ENCODE measurements around the gene SPTB.
"Not testable (repeated sequence)": the region's sequence is repeated elsewhere in the genome, so short reads cannot be mapped to it uniquely, and the experiment has no call there.

The SPTB gene

DNA sequence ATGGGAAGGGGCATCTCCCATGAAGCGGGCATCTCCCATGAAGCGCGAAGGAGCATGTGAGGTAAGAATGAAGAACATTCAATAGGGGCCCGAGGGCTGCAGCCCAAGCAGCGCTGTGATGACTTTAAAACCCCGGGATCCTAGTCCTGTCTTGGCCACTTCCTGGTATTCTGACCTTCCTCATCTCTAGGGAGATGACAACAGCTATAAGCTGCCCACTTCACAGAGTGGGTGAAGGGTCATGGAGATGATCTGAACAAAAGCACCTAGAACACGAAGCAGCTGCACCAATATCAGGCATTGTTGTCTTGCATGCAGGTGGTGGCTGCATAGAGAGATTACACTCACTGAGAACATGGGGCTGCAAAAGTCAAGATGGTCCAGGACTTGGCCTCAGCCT lies 64.5 kb downstream of the SPTB start:
- no peak for DNase-seq

DNA sequence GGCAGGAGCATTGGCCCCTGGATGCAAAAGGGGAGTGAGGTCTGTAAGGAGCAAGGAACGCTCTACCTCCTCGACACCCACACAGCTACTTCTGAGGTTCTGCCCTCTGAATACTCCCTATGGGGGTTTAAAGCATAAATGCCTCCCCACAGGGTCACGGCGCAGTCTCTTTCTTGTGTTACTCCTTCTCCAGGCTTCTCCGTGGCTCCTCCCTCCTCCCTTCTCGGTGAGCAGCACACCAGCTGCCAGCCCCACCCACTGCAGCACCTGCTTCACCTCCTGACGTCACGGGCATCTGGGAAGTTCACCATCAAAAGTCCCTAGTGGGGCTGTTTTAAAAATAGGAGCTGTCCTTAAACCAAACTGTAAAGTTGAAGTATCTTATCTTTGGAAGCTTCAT lies 67.3 kb downstream of the SPTB start:
- no peak for DNase-seq

DNA sequence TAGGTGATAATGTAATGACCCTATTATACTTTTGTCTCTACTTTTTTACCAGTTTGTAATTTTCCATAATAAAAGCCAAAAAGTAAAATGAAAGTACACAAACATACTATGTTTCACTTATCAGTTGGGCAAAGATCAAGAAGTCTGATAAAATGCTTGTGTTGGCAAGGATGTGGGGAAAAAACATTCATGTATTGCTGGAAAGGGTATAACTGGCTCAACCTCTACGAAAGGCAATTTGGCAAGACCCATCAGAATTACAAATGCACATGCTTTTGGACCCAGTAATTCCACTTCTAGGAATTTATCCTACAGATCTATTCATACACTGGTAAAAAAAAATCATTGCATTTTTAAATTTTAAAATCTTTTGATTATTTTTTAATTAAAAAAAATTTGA lies 68.0 kb downstream of the SPTB start:
- DNase-seq, result no peak

DNA sequence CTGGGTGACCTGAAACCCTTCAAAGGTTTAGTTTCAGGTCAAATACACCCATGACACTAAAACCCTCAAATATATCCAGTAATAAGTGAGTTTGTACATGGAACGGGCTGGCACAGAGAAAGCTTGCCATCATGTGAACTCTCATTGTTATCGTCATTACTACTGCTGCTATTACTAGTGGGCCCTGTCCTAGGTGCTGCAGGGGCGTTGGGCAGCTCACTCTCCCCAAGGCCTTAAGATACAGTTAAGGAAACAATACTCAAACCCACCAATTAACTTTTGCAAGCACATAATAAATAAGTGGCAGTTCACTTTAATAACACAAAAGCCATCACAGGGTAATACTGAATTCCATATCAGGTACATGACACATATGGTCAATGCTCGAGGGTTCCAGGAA lies 71.3 kb downstream of the SPTB start:
- no peak for DNase-seq

DNA sequence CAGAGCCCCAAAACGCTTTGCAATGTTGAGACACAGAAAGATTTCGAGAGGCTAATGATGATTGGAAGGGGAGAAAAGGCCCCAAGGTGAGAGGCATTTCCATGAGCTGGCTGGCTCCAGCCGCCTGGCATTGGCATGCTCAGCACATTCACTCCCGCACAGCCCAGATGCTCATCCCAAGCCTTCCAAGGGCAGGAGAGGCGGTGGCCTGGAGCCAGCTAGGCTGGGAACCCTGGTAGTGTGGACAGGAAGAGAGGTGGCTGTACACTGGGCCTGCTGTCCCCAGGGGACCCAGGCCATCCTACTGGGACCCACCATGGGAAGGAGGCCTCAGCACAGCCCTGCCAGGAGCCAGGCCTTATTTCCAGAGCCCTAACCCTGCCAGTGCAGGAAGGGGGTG lies 72.2 kb downstream of the SPTB start:
- no peak for DNase-seq

DNA sequence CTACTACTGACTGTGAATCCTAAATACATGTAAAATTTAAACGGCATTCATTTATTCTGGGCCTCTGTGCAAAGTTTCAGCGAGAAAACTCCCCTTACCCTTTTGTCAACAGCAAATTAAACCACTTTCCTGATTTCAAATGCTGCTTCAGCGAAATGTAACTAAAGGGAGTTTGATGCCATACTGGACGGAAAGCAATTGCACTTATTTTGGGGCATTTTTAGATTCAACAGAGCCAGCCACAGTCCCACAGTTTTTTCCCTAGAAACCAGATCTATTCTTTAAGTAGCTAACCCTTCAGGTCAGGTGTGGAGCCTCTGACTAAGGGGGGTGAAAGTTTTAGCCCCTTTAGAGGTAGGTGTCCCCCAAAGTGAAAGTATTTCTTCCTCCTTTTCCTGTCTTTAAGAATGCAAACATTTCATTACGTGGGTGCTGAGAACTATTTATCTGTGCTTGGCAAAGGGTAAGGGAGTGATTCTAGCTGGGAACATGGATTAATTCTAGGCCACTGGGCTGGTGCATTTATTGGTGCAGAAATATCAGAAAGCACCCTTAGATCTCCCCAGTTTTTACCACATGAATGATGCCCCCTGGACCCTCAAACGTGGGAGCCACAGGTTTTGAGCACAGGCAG lies 72.7 kb downstream of the SPTB start:
- no peak for DNase-seq

DNA sequence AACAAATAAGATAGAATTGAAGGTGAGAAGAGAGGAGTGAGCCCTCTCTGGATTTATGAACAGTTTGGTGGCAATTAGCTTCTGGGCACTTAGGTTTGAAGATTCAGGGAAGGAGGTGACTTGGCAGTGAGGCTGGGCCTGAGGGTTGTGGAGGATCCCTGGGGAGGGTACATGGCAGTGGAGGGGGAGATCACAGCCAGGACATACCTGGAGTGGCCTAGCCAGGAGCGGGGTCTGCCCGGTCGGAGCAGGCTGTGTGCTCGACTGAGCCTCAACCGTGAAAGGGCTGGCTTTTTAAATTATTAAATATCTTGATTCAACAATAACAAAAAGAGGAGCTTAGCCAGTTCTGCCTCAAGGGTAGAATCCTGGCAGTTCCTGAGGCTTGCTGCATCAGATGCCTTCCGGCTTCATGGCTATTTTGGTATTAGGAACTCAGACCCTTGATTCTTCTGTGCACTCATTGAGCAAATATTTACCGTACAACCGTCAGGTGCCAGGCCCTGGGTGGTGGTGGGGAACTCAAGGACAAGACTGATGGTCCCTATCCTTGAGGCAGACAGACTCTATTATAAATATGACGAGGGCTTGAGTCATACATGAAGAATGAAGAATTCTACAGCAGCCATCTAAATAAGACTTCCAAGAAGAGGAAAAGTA lies 73.4 kb downstream of the SPTB start:
- no peak for DNase-seq

DNA sequence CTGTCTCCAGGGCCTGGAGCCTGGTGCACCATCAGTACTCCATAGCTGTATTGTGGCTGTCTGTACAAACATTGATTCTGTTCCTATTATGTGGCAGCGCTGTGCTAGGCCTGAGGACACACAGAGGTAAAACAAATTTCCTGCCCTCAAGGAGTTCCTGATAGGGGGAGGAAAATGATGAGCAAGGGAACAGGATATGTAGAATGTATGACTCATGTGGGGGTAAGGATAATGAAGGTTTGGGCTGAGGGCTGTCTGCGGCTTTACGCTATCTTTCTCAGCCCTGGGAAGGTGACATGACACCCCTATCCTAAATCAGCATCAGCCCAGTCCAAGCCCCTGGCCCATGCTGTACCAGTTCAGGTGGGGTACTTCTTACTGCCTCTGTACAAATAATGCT lies 74.1 kb downstream of the SPTB start:
- DNase-seq, result not testable (repeated sequence)

DNA sequence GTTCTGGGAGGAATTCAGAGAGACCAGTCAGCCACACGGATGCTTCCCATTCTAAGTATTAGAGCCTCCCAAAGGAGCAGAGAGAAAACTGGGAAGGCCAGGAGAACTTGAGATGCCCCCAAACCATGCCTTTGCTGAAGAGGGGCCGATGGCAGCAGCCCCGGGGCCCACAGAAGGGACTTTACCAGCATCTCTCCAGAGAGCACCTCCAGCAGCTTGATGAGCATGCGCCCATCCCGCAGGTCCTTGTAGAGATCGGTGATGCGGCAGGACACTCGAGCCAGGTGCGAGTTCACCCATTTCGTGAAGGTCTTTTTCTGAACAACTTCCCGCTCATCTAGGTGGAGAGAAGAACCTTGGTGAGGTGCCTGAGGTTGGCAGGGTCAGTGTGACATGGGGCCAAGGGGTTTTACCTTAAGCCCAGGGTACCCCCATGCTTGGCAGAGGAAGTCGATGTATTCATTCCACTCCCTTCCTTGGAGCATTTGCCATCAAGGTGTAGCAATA lies 74.9 kb downstream of the SPTB start:
- DNase-seq, result no peak

DNA sequence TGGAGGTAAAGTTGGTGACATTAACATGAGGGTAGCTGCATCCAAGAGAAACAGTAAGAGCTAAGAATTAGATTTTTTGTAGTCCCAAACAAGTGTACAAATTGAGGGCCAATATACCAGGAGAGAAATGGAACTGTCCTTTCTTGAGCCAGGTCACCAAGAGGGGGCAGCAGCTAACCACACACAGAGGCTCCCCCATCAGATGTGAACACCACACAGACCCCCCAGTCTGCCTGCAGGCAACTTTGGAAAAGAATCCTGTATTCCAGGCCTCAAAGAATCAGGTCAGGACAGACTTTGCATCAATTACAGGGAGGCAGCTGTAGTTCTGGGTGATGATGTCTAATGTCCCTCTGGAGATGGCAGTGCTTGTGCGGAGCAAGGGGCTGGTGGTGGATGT lies 77.9 kb downstream of the SPTB start:
- DNase-seq, result no peak

DNA sequence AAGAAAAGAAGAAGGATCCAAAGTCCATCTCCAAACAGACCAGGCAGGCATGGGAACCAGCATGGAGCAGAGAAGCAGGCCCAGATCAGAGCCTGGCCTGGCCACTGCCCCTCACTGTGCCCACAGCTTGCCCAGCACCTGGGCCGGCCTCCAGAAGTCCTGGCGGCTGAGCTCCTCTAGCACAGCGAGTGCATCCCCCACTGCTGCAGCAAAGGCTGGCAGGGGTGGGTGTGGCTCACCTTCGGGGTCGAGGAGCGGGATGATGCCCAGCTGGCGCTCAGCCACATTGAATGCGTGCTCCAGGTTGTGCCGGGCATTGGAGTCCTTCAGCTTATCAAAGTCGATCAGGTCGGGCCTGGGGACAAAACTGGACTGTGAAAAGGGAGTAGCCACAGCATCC lies 78.7 kb downstream of the SPTB start:
- DNase-seq, result no peak

DNA sequence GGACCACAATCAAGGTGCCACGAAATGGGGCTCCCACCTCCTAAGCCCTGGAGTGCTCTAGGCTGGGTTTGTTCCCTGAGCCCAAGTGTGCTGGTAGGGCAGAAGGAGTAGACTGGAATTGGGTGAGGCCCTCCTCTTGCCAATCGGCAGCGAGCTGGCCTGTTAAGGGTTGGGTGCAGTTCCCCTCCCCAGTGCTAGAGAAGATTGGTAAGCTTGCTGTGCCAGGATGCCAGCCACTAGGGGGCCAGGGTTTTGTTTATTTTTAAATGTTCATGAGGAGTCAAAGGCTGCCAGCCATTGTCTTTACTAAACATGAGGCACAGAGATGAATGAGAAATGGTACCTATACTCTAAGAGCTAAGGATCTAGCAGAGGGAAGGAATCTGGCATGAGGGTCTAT lies 79.7 kb downstream of the SPTB start:
- DNase-seq, result no peak

DNA sequence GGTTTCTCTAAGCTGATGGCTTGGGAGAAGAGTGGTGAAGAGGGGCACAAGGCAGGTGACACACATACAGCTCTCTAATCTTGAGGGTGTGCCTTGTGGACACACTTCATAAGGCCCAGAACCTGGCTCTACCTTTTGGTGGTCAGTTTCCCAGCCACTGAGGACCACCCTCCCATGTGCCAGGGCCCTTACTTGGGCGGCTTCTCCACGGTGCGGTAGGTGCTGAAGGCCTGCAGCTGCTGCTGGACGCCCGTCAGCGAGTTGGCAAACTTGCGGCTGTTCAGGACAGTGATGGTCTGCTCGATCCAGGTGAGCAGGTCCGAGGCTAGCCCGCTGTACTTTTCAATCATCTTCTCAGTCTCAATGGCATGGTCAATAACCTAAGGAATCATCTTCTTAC lies 80.2 kb downstream of the SPTB start:
- no peak for DNase-seq

DNA sequence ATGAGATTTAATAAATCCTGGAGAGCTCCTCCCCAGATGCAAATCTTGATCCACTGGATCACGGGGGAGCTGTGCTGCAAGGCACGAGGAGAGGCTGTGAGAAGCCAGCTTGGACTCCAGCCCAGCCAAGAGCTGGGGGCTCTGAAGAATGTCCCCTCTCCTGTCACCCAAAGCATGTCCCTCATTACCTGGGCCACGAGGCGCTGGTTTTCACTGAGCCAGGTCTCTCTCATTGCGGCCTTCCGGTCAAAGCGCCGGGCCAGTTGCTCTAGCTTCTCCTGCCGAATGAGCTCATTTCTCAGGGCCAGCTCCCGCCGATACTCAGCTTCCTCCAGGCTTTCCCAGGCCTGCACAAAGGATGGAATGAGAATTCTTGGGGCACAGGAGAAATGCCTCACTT lies 83.3 kb downstream of the SPTB start:
- DNase-seq, result no peak

DNA sequence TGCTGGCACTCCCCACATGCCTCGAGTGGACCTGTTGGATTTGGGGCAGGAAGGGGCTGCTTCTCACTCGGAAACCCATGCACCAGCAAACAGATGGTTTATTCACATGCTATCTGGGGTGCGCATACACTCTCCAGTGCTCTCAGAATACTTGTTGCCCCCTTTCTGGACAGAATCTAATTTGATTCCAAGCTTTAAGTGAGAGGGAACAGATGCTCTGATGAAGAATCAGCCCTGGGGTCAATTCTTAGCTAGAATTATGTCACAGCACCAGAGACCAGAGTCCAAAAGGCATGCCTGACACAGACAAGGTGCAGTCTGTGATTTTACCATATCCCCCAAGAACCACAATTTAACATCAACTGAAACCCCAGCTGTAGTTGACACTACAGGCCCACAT lies 83.8 kb downstream of the SPTB start:
- DNase-seq, result no peak

DNA sequence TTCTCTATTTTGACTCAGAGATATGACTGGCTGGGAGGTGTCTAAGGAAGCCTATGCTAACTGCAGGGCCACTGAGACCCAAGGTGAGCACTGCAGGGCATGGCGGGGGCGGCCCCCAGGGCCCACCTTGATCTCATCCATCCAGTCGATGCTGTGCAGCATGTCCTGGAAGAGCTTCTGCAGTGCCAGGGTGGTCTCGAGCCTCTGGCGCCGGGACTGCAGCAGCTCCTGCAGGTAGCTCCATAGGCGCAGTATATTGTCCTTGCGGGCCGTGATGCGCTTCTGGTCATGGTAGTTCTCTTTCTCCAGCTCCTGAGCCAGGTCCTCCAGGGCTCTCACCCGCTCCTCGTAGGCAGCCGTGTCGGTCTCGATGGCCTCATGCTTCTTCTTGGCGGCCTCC lies 84.5 kb downstream of the SPTB start:
- no peak for DNase-seq

DNA sequence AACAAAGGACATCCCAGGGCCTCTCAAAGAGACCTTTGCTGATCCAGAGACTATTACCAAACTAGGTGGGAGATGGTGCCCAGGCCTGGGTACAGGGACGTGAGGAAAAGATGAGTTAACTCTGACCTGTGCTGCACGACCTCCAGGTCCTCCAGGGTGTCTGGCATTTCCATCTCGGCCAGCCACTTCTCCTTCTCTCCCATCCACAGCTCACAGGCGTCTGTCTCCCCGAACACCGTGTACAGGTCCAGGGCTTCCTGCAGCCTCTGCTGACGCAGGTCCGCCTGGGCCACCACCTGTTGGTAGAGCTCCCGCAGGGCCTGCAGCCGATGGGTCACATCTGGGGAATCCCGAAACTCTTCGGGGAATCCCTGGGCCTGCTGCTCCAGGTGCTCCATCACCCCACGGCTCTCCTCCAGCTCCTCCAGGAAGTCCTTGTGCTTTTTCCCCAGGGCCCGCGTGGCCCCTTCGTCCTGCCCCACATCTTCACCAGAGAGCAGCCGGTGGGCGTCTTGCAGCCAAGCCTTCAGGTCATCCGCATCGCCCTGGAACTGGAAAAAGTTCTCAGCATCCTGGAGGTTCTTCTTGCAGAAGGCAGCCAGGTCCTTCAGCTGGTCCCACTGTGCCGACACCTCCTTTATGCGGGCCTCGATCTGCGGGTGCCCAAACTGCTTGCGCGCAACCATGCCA lies 86.7 kb downstream of the SPTB start:
- DNase-seq, result no peak

DNA sequence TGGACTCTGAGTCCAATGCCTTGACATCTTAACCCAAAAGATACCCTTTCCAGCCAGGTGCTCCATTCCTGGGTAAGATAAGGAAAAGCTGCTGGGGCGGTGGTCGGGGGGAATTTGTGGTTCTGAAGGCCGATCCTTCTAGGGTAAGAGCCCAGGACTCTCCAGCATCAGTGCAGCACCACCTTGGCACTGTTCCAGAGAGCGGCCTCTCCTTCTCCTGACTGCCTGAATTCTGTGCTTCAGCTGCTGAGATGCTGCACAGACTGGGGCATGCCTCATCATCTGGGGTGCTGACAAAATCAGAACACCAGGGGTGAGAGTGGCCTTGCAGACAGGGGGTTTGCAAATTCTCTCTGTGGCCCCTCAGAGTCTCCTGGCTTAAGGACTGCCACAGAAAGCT lies 87.5 kb downstream of the SPTB start:
- no peak for DNase-seq

DNA sequence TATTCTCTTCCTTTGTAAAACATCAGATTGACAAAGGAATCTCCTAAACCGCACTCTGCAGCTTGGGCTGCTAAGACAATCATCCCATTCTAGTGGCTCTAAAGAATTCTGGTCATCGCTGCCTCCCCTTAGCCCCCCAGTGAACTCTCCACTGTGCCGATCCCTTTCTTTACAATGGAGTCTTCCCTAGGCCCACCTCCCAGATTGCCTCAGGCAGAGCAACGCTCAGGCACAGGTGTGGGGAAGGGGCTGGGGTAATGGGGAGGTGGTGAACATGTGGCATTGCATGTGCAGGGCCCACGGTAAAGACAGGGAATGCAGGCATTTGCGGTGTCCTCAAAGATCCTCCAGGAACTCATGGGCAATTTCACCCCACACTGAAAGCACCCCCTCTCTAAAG lies 89.2 kb downstream of the SPTB start:
- no peak for DNase-seq

DNA sequence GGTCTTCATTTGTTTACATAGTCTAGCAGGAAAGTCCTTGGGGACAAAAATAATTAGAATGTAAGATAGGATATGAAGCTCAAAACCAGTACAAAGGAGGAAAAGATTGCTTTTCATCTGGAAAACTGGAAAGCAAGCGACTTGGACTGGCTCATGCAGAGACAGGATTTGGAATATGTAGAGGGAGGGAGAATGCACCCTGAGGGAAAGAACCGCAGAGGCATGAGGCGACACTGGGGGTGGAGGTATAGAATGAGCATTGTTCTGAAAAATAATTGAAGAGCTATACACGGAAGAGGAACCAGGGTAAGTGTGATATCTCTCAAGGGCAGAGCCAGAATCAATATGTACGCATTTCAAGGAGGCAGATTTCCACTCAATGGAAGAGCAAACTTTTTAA lies 90.0 kb downstream of the SPTB start:
- DNase-seq, result no peak

DNA sequence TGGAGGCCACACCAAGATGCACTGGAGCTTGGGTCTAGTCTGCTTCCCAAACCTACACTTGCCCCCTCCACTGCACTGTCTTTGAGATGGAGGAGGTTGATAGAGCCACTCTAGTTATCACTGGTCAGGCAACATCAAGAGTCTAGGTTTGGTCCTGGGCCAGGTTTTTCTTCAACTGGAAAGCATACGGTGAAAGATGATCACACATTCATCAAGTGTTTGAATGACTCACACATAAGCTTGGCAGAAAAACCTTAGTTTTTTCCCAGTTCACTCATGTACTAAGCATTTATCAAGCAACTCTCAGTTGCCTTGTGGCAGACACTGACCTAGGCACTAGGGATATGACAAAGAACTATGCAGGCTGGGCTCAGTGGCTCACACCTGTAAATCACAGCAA lies 91.0 kb downstream of the SPTB start:
- no peak for DNase-seq

DNA sequence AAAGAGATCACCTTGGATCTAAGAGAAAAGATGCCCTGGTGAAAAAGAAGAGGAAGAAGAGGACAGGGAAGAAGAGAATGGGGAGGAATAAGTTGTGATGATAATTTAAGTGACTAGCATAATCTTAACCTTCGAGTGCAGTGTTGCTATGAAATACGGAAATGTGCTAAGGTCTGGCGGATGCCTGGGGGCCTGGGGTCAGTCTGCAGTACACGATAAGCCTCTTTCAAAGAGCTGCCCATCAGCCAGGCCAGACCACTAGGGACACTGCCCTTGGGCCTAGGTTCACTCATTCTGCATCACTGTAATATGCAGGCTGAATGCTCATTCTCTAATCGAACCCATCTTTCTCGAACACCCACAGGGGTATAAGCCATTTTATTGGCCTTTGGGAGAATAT lies 92.1 kb downstream of the SPTB start:
- DNase-seq, result no peak

DNA sequence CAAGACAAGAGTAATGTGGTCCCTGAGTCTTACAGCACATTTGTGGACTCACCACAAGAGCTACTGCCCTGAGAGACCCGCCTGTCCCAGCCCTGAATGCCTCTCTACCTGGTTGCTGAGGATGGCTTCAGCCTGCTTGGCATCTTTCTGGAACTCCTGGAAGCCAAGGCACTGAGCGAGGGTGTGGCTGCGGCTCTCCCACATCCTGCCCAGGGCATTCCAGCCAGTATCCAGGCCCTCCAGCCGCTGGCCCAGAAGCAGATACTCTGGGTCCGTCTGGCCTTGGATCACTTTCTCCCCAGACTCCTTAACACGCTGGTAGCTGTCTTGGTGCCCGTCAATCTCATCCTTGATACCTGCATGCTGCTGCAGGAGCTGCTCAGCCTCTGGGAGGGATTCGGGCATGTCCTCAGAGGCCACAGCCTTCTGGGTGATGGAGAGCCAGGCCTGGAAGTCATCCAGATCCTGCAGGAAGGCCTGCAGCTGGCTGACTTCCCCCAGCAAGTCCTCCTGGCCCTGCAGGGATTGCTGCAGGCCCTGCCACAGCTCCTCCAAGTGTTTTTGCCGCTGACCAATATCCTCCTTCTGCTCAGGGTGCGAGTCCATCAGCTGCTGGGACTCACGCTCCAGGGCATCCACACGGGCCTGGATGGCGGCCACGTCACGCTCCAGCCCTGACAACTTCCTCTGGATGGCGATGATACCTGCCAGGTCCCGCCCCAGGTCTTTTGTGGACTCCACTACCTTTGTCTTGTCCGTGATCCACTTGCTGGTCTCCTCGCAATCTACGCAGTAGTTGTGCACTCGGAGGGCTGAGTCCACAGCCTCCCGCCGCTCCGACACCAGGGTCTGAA lies 93.2 kb downstream of the SPTB start:
- no peak for DNase-seq

DNA sequence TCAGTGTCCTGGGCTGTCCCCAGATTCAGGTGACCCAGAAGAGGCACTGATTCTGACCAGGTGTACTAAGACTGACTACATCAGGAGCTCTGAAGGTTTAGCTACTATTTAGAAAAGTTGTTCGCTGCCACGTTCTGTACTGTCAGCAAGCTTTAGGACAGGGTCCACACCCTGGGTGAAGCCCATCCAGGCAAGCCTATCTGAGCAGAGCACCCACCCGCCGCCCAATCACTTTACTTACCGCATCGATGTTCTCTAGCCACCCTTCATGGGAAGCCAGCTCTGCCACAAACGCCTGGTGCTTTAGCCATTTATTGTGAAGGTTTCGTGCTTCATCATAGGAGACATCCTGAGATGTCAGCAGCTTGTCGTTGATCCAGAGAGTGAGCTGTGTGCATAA lies 95.7 kb downstream of the SPTB start:
- DNase-seq, result no peak
